H1 (cell line): ENCODE data around the gene DRAM1. TPM values are rescaled to one million over a fixed set of nuclear protein-coding genes. Genes with fewer than 3 reads are reported as not detected.

ENCODE experiments used
- CTCF ChIA-PET: fragments of 300-600 bp; sonication (Branson Sonifier 250); formaldehyde crosslinking; loops from one replicate; lab custom pipeline; 2021; ENCODE audit not compliant: partially characterized antibody; lab: Charles Lee
- POLR2A ChIA-PET: fragments of 300-600 bp; sonication (Branson Sonifier 250); formaldehyde crosslinking; loops from one replicate; lab custom pipeline; 2021; ENCODE audit warnings: inconsistent platforms; ENCODE audit not compliant: partially characterized antibody; lab: Charles Lee
- DNase-seq, 2 experiments: peaks; one replicate each; pipeline versions ENCODE4 v3.0.0 to v3.0.0-alpha.2; 2010 to 2022; ENCODE audit warnings: low spot score in 2 of 2, low read depth in 1 of 2, mixed read lengths in 1 of 2
- FAIRE-seq: peaks from 2 replicates; lab custom pipeline; 2011; peaks lifted over from hg19 to GRCh38; lab: Jason Lieb, UNC
- H2AFZ ChIP-seq: 2 replicates; pipeline ENCODE4 v1.8.1; 2012; ENCODE audit warnings: low read length, inconsistent platforms
- H2AK5ac ChIP-seq: 2 replicates; pipeline ENCODE4 v1.6.1; 2013; ENCODE audit warnings: low read depth, low read length
- H2BK120ac ChIP-seq: replicated peaks from 2 replicates; pipeline ENCODE3; 2013; ENCODE audit warnings: low read depth, low read length, inconsistent platforms
- H2BK12ac ChIP-seq: 2 replicates; pipeline ENCODE4 v1.6.1; 2013; ENCODE audit warnings: low read depth, low read length
- H2BK15ac ChIP-seq: 2 replicates; pipeline ENCODE4 v1.6.1; 2013; ENCODE audit warnings: low read length
- H2BK20ac ChIP-seq: 2 replicates; pipeline ENCODE4 v1.6.1; 2013; ENCODE audit warnings: low read length
- H2BK5ac ChIP-seq: 2 replicates; pipeline ENCODE4 v1.6.1; 2013; ENCODE audit warnings: low read depth, low read length
- H3K14ac ChIP-seq: 2 replicates; pipeline ENCODE4 v1.6.1; 2013; ENCODE audit warnings: inconsistent platforms; ENCODE audit not compliant: insufficient read length
- H3K18ac ChIP-seq: 2 replicates; pipeline ENCODE4 v1.6.1; 2013; ENCODE audit warnings: low read length; ENCODE audit errors: extremely low read depth
- H3K23ac ChIP-seq: 2 replicates; pipeline ENCODE4 v1.6.1; 2013; ENCODE audit warnings: inconsistent platforms; ENCODE audit not compliant: insufficient read length
- H3K23me2 ChIP-seq: 2 replicates; pipeline ENCODE4 v1.6.1; 2013; ENCODE audit warnings: low read depth, low read length
- H3K27ac ChIP-seq: 2 replicates; pipeline ENCODE4 v1.6.1; 2011; ENCODE audit warnings: low read depth, low read length, inconsistent platforms
- H3K27me3 ChIP-seq, 4 experiments: replicated peaks in 1 of 4; 1 replicate in 1 of 4; 2 replicates in 3 of 4; pipeline versions ENCODE4 v1.6.1 to v1.8.1; 2011 to 2013; ENCODE audit warnings: low read length in 3 of 4, mild to moderate bottlenecking in 3 of 4, inconsistent platforms in 2 of 4, mixed read lengths in 2 of 4, moderate library complexity in 1 of 4; ENCODE audit not compliant: control insufficient read depth in 3 of 4, insufficient read depth in 3 of 4; ENCODE audit errors: extremely low read depth in 1 of 4
- H3K36me3 ChIP-seq, 4 experiments: 2 replicates each; pipeline versions ENCODE4 v1.6.1 to v1.8.1; 2011 to 2013; ENCODE audit warnings: mild to moderate bottlenecking in 4 of 4, low read length in 3 of 4, moderate library complexity in 2 of 4, control low read depth in 1 of 4, inconsistent platforms in 1 of 4; ENCODE audit not compliant: insufficient read depth in 4 of 4, control insufficient read depth in 2 of 4
- H3K4ac ChIP-seq: replicated peaks from 2 replicates; pipeline ENCODE3; 2013; ENCODE audit warnings: low read length, low read depth, mixed read lengths, inconsistent platforms; ENCODE audit not compliant: insufficient read length
- H3K4me1 ChIP-seq, 4 experiments: replicated peaks in 1 of 4; 1 replicate in 1 of 4; 2 replicates in 3 of 4; pipeline versions ENCODE4 v1.6.1 to v1.8.1; 2011 to 2013; ENCODE audit warnings: low read length in 3 of 4, inconsistent platforms in 2 of 4, mixed read lengths in 1 of 4; ENCODE audit not compliant: insufficient read depth in 4 of 4, control insufficient read depth in 3 of 4
- H3K4me2 ChIP-seq, 2 experiments: 2 replicates each; pipeline versions ENCODE4 v1.6.1 to v1.8.1; 2011 to 2013; ENCODE audit warnings: low read depth in 2 of 2, low read length in 2 of 2, control low read depth in 1 of 2, inconsistent platforms in 1 of 2, mild to moderate bottlenecking in 1 of 2; ENCODE audit not compliant: insufficient read depth in 1 of 2
- H3K4me3 ChIP-seq, 4 experiments: fragments of 200-600, 300-600 bp in 1 of 4; sonication (generic), shearing (Covaris generic), sonication (Bioruptor Twin) in 1 of 4; 2 replicates each; pipeline versions ENCODE4 v1.5.1 to v1.8.1; 2011 to 2016; ENCODE audit warnings: low read length in 4 of 4, low read depth in 3 of 4, control low read depth in 2 of 4, inconsistent platforms in 2 of 4, mild to moderate bottlenecking in 2 of 4, mixed read lengths in 1 of 4, moderate library complexity in 1 of 4; ENCODE audit not compliant: insufficient read depth in 2 of 4; ENCODE audit errors: extremely low read depth in 1 of 4
- H3K56ac ChIP-seq: replicated peaks from 2 replicates; pipeline ENCODE3; 2013; ENCODE audit warnings: low read depth, mild to moderate bottlenecking, mixed read lengths, low read length, inconsistent platforms; ENCODE audit not compliant: insufficient read length
- H3K79me1 ChIP-seq: 2 replicates; pipeline ENCODE4 v1.6.1; 2013; ENCODE audit warnings: low read depth, low read length, control low read depth
- H3K79me2 ChIP-seq, 2 experiments: 2 replicates each; pipeline versions ENCODE4 v1.6.1 to v1.8.1; 2012 to 2013; ENCODE audit warnings: low read length in 2 of 2, mild to moderate bottlenecking in 2 of 2, inconsistent platforms in 1 of 2; ENCODE audit not compliant: insufficient read depth in 2 of 2, control insufficient read depth in 1 of 2
- H3K9ac ChIP-seq, 4 experiments: replicated peaks in 1 of 4; 1 replicate in 1 of 4; 2 replicates in 3 of 4; pipeline versions ENCODE4 v1.6.1 to v1.8.1; 2011 to 2013; ENCODE audit warnings: low read depth in 3 of 4, low read length in 3 of 4, control low read depth in 2 of 4, mild to moderate bottlenecking in 2 of 4, moderate library complexity in 2 of 4, inconsistent platforms in 1 of 4; ENCODE audit errors: extremely low read depth in 1 of 4
- H3K9me3 ChIP-seq, 2 experiments: 2 replicates each; pipeline versions ENCODE4 v1.6.1 to v1.8.1; 2012 to 2013; ENCODE audit warnings: mild to moderate bottlenecking in 2 of 2, moderate library complexity in 2 of 2, control low read depth in 1 of 2, inconsistent platforms in 1 of 2, low read depth in 1 of 2, low read length in 1 of 2, mixed read lengths in 1 of 2; ENCODE audit not compliant: insufficient read depth in 2 of 2
- H4K20me1 ChIP-seq, 2 experiments: replicated peaks in 1 of 2; 2 replicates each; pipeline versions ENCODE3 to v1.8.1; 2011 to 2013; ENCODE audit warnings: inconsistent platforms in 2 of 2, low read length in 2 of 2, mild to moderate bottlenecking in 1 of 2; ENCODE audit not compliant: insufficient read depth in 2 of 2, control insufficient read depth in 1 of 2
- H4K5ac ChIP-seq: 2 replicates; pipeline ENCODE4 v1.6.1; 2013; ENCODE audit warnings: low read length, low read depth, mixed read lengths, inconsistent platforms; ENCODE audit not compliant: insufficient read length
- H4K8ac ChIP-seq: 2 replicates; pipeline ENCODE4 v1.8.0; 2013; ENCODE audit warnings: mild to moderate bottlenecking, moderate library complexity, low read length, inconsistent platforms; ENCODE audit not compliant: insufficient read depth; ENCODE audit errors: extremely low read depth
- H4K91ac ChIP-seq: replicated peaks from 2 replicates; pipeline ENCODE3; 2013; ENCODE audit warnings: low read length, mixed read lengths, inconsistent platforms; ENCODE audit not compliant: insufficient read length
- CBX5 ChIP-seq: fragments of 300-800, 300-1000 bp; sonication (generic); IDR thresholded peaks from 2 replicates; pipeline ENCODE4 v1.7.1; 2016; ENCODE audit warnings: antibody characterized with exemption, low read length, low read depth
- CREB1 ChIP-seq: IDR thresholded peaks from 2 replicates; pipeline ENCODE4 v1.6.1; 2012; ENCODE audit warnings: inconsistent platforms
- EP300 ChIP-seq, 2 experiments: IDR thresholded peaks; 1 replicate in 1 of 2; 2 replicates in 1 of 2; pipeline ENCODE4 v1.6.1; 2011 to 2012; ENCODE audit warnings: low read depth in 2 of 2, low read length in 2 of 2, mild to moderate bottlenecking in 2 of 2, borderline replicate concordance in 1 of 2, inconsistent platforms in 1 of 2, moderate library complexity in 1 of 2
- FOSL1 ChIP-seq: IDR thresholded peaks from 2 replicates; pipeline ENCODE4 v1.6.1; 2011; ENCODE audit warnings: mild to moderate bottlenecking, low read depth, low read length, moderate library complexity; ENCODE audit not compliant: insufficient read depth
- GTF2F1 ChIP-seq: IDR thresholded peaks from 2 replicates; pipeline ENCODE4 v1.6.1; 2012; ENCODE audit warnings: low read depth, low read length, improper control_type of control experiment, borderline replicate concordance
- HDAC2 ChIP-seq, 2 experiments: fragments of 300-600 bp in 1 of 2; sonication (generic) in 1 of 2; IDR thresholded peaks; 2 replicates each; pipeline ENCODE4 v1.6.1; 2011 to 2012; ENCODE audit warnings: low read depth in 2 of 2, low read length in 2 of 2, mild to moderate bottlenecking in 2 of 2, moderate library complexity in 2 of 2, borderline replicate concordance in 1 of 2, inconsistent platforms in 1 of 2
- MAFK ChIP-seq: IDR thresholded peaks from 2 replicates; pipeline ENCODE4 v1.6.1; 2012; ENCODE audit warnings: low read depth, mild to moderate bottlenecking, improper control_type of control experiment, low read length
- NANOG ChIP-seq: IDR thresholded peaks from 2 replicates; pipeline ENCODE4 v1.6.1; 2011; ENCODE audit warnings: low read length, low read depth, mild to moderate bottlenecking, inconsistent platforms; ENCODE audit not compliant: insufficient read depth, poor library complexity, severe bottlenecking
- NRF1 ChIP-seq: IDR thresholded peaks from 2 replicates; pipeline ENCODE4 v1.6.1; 2011; ENCODE audit warnings: mild to moderate bottlenecking, low read depth, low read length, improper control_type of control experiment
- RFX5 ChIP-seq: IDR thresholded peaks from 2 replicates; pipeline ENCODE4 v1.6.1; 2011; ENCODE audit warnings: low read depth, low read length, improper control_type of control experiment, borderline replicate concordance
- SRF ChIP-seq: IDR thresholded peaks from 2 replicates; pipeline ENCODE4 v1.6.1; 2011; ENCODE audit warnings: mild to moderate bottlenecking, low read depth, low read length, moderate library complexity
- TCF12 ChIP-seq: IDR thresholded peaks from 2 replicates; pipeline ENCODE4 v1.6.1; 2011; ENCODE audit warnings: low read depth, mild to moderate bottlenecking, low read length
- WGBS, 2 experiments: shearing (Covaris generic) in 1 of 2; methylation state at CpG; one replicate each; pipeline versions ENCODE4 v1.1.6 to v1.1.7; 2013 to 2015; ENCODE audit warnings: low lambda C conversion rate in 2 of 2, mixed read lengths in 2 of 2, inconsistent platforms in 1 of 2, low coverage in 1 of 2, missing lambda C conversion rate in 1 of 2; ENCODE audit not compliant: insufficient replicate concordance in 2 of 2, insufficient coverage in 1 of 2, insufficient read length in 1 of 2; ENCODE audit errors: extremely low coverage in 1 of 2, missing lambda C conversion rate in 1 of 2; 5-methylcytosine and 5-hydroxymethylcytosine counted together
- polyA plus RNA-seq, 7 experiments: library from polyadenylated mRNA; depleted of rRNA in 3 of 7; stranded (reverse) in 5 of 7; unstranded in 2 of 7; fragments of >200 nt in 5 of 7; fragments of 200-250 nt in 2 of 7; gene quantifications; 1 replicate in 5 of 7; 2 replicates in 1 of 7; 4 replicates in 1 of 7; pipeline versions ENCODE4 v1.2.1 to v1.2.3, GENCODE V29; 2011 to 2013; ENCODE audit warnings: missing spikeins in 2 of 7, mixed read lengths in 2 of 7
- total RNA-seq: library from RNA; stranded (reverse); fragmentation: NEBNext Ultra II Directional; extraction: Animal tissue kit (Norgen Biotek cat#: 25700); gene quantifications from 2 replicates; pipeline ENCODE4 v1.2.1, GENCODE V29; 2021
- TF ChIP-seq, protein P1 (sequence below): IDR thresholded peaks from 2 replicates; pipeline ENCODE4 v1.6.1; 2012; ENCODE audit warnings: low read length, inconsistent platforms

DRAM1 gene
- total and polyA plus RNA-seq, 2 of the 8 experiments (the other 6 are each of a cell fraction or from before 2014, with no cell fraction given): 4.6 to 6.2 TPM

DNA sequence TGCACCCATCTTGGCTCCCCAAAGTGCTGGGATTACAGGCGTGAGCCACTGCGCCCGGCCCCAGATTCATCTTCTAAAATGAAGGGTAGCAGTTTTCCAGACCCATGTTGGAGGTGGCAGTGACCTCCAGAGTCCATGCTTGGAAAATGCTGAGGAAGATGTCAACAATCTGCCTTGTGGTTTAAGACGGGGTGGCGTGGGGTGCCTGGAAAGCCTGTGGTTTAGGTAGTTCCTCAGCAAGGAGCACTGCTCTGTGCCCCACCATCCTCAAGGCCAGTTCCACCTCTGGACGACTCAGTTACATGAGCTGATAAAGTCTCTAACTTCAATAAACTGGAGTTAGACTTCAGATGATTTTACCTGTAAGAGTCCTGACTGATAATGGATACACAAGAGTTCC lies 48.6 kb downstream of the DRAM1 start:
- no peaks in the 10 kb centered on the region for H3K4me1 ChIP-seq
- H3K27me3 ChIP-seq: no peaks in the 10 kb centered on the region
- DNase-seq: no peak
- no peaks in the 10 kb centered on the region; a peak in 1 of 8 replicates for H3K36me3 ChIP-seq
- no peak overlapping the region for H2BK5ac ChIP-seq
- H3K79me2 ChIP-seq: no peaks in the 10 kb centered on the region
- H3K23ac ChIP-seq: no peak overlapping the region
- no peak overlapping the region for H3K4ac ChIP-seq
- no peak overlapping the region for H4K5ac ChIP-seq
- no peak overlapping the region for H3K27ac ChIP-seq
- no peak overlapping the region for H2BK120ac ChIP-seq
- no peaks in the 10 kb centered on the region for H3K23me2 ChIP-seq
- H3K56ac ChIP-seq: no peak overlapping the region
- H3K14ac ChIP-seq: no peak overlapping the region
- no peak overlapping the region for H2BK12ac ChIP-seq
- H3K9me3 ChIP-seq: no peaks in the 10 kb centered on the region
- 95% methylated on average over 6 of the region's 6 CpGs; no CpG with 5 or more reads in 1 of the 2 experiments for WGBS, 2 experiments
- no peak for FAIRE-seq
- H2AK5ac ChIP-seq: no peak overlapping the region
- H3K18ac ChIP-seq: no peak overlapping the region
- H2AFZ ChIP-seq: no peak overlapping the region
- POLR2A ChIA-PET: no interaction called here
- no peak overlapping the region for H3K4me2 ChIP-seq
- H4K91ac ChIP-seq: no peak overlapping the region
- H3K79me1 ChIP-seq: no peaks in the 10 kb centered on the region
- no peaks in the 10 kb centered on the region for H4K20me1 ChIP-seq
- H2BK20ac ChIP-seq: no peak overlapping the region
- no peak overlapping the region for H4K8ac ChIP-seq
- no peak overlapping the region for H3K4me3 ChIP-seq
- no peak overlapping the region for H3K9ac ChIP-seq
- no peak overlapping the region for H2BK15ac ChIP-seq
- CTCF ChIA-PET: interaction anchor here (0.6 to 1.2 kb wide), 2 partner anchors 39 to 925 kb away, joined by 3 read pairs; no protein-coding TSS in a partner anchor
- TF ChIP-seq NANOG (no peak), MAFK (no peak), HDAC2 (IDR thresholded peaks at IDR 0.05; ENCODE audit: borderline replicate concordance in 1 of 2, low read depth in 2 of 2, low read length in 2 of 2) (no peak), TCF12 (no peak), CREB1 (no peak), RFX5 (no peak), GTF2F1 (no peak), FOSL1 (no peak), NRF1 (no peak), SRF (no peak), EP300 (IDR thresholded peaks at IDR 0.05; ENCODE audit: borderline replicate concordance in 1 of 2, low read depth in 2 of 2, low read length in 2 of 2) (no peak), CBX5 (no peak)
- TF ChIP-seq, protein P1, sequence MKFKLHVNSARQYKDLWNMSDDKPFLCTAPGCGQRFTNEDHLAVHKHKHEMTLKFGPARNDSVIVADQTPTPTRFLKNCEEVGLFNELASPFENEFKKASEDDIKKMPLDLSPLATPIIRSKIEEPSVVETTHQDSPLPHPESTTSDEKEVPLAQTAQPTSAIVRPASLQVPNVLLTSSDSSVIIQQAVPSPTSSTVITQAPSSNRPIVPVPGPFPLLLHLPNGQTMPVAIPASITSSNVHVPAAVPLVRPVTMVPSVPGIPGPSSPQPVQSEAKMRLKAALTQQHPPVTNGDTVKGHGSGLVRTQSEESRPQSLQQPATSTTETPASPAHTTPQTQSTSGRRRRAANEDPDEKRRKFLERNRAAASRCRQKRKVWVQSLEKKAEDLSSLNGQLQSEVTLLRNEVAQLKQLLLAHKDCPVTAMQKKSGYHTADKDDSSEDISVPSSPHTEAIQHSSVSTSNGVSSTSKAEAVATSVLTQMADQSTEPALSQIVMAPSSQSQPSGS: no peak
